Left renal cortex interstitium (tissue), 4 donors: ENCODE measurements around the gene COASY. TPM values are rescaled to one million over a fixed set of nuclear protein-coding genes. Genes with fewer than 3 reads are reported as not detected.

Source experiments
- DNase-seq, 4 donors: peaks; one replicate each; pipeline ENCODE4 v3.0.0-alpha.2; 2013; ENCODE audit warnings: low read depth in 4 of 4, low spot score in 2 of 4, missing footprints in 1 of 4
- polyA plus RNA-seq, 4 donors: library from polyadenylated mRNA; unstranded; fragments of 120-200 nt; gene quantifications; one replicate each; pipeline ENCODE4 v1.2.1, GENCODE V29; 2013; ENCODE audit not compliant: insufficient read length in 4 of 4

The COASY gene
- polyA plus RNA-seq, result 10 to 100 TPM; 57.7 to 67.1 (median 59.9) TPM

- peak; percentile 90 to 97 (median 93) for DNase-seq
Measured at GRCh38 chr17:42561897-42562387, at the start of gene COASY. COASY (plus strand) TSS chr17:42562148; CDS start chr17:42562623, 475 bp downstream.

DNA sequence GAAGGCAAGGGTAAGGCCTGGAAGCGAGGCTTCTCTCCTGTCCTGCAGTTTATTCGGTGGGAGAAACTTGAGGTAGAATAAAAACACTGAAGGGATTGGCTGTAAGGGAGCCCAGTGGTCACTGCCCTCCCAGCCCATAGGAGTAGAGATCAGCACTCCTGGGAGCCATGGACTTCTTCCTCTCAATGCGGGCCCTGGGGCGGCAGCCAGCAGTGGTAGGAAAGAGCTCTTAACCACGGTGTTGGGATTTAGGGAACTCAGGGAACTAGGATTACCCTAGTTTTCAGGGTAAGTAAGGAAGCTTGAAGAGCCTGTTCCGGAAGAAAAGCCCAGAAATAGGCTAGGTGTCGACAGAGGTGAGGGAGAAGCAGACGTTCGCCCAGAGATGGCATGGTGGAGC, 49.7 kb upstream of the COASY start:
- DNase-seq, result no peak

GRCh38 chr17:42512733-42513251, 49.2 kb upstream of the COASY start:
- no peak for DNase-seq

- DNase-seq, result no peak
Measured at GRCh38 chr17:42513686-42514085, 48.3 kb upstream of the COASY start.

DNA sequence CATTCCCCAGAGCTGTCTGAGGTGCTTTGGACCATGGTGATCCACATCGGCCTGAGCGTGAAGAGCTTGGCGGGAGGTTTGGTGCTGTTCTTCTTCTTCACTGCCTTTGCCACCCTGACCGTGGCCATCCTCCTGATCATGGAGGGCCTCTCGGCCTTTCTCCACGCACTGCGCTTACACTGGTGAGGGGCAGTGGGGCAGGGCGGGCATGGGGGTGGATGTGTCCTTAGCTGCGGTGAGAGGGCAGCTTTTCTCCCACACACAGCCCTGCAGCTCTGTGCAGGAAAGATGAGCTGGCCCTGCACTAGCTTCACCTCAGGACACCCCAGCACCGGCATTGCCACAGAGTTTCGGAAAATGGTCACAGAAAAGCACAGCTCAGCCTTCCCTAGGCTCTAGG, 47.7 kb upstream of the COASY start:
- no peak for DNase-seq

DNA sequence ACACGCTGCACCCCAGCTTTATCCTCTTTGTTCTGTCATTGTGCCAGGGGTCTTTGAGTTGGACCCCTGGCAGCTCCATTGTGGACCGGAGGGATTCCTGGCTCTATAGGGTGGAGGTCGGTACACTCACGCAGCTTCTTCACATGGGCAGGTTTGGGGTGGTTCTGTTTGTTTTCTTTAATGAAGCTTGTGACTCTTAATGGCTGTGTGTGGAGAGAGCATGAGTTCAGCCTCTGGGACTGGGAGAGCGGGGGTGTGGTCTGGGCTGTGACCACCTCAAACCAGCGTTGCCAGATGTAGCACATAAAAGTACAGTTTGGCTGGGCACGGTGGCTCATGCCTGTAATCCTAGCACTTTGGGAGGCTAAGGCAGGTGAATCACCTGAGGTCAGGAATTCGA, 47.1 kb upstream of the COASY start:
- no peak for DNase-seq

DNA sequence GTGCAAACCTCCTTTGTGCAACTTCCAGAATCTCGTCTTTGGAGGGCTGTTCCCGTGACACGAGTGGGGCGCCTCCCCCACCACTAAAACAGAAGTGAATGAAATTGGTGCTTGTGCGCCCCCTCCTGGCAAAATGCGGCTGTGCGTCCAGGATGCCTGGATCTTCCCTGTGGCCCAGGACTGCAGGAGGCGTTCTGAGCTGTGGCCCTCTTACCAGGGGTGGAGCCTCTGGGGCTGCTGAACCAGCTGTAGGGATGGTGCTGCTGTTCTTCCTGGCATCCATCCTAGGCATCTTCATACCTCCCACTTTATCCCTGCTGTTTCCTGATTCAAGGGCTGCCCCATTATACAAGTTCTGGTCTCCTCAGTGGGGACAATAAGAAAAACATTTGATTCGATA, 44.4 kb upstream of the COASY start:
- no peak for DNase-seq

DNA sequence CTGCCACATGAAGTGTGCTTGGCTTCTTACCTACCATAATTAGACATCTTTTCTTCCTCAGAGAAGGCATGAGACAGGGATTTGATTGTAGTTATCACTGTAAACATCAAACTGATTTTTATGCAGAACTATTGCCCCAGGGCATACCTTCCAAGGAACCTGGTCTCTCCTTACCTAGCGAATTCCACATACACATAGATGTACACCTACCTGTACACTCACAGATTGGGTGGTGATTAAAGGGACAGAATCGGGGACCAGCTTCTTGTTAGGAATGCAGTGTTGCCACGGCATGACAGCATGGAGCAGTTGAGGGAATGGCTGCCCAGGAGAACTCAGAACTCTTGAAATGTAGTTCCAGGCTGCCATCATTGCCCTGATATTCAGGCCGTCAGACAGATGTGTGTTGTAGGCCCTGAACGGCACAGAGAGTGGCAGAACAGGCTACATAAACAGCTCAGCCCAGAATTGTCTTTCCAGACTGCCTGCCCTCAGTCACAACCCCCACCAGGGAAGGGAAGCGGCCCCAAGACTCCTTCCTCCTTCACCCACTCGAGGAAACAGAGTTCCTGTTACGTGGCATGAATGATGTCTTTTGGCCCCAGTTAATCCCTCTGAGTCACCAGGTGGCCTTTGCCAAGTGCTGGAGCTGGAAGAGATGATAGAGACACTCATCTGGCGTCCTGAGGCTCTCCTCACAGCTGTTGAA, 43.7 kb upstream of the COASY start:
- DNase-seq, result no peak

- DNase-seq, result no peak
Measured at GRCh38 chr17:42518755-42519545, 43.0 kb upstream of the COASY start.

DNA sequence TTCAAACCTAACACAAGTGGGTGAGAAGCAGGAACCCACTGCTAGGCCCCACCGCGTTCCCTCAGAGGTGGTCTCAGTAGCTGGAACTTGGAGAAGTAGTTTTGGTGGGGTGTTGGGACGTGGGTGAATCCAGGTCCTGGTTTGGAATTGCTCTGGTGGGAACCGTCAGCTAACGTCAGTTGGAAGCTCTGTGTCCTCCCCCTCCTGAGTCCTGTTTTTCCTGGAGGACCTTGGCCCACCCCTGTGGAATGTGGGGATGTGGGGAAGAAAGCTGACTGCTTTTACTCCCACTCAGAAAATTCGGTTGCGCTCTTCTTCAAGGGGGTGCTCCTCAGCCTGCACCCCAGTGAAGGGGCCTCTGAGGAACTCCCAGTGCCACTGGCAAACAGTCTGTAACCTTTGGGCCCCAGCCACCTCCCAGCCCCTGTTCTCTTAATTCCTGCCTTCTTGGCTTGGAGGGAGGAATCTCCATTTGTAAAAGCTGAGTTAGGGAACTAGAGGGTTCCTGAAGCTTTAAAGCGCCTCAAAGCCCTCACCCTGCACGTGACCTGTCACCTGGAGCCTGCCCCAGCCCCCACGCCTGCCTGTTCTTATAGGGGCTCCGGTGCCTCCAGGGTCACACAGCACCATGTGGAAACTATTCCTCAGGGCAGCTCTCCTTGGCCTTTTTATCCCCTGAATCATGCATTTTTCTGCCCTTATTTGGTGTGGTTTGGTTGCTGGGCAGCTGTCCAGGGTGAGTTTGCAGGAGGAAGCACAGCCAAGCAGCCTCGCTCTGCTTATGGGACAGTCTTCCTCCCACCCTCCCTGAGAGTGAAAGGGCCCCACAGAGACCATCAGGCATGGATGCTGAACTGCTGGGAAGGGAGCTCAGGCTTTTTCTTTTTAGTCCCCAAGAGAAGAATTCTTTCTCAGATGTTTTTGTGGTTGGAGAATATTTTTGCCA, 42.1 kb upstream of the COASY start:
- DNase-seq, result peak in 3 of 4 donors; percentile 82 to 86 (median 85)

GRCh38 chr17:42520540-42520951, 41.4 kb upstream of the COASY start:
- DNase-seq, result no peak

DNA sequence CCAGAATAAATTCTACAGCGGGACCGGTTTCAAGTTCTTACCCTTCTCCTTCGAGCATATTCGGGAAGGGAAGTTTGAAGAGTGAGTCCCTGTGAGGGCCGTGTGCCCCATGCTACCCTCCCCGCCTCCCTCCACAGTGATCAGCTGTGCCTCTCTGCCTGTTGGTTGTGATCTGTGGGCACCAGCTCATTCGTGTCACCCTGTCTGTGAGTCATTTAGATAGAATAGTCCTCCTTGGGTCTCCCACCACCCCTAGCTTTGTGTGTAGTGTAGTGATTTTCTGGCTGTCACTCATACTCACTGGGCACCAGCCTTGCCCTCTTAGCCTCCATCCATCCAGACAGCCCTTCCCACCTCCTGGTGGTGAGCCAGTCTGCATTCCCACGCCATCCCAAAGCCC, 40.9 kb upstream of the COASY start:
- DNase-seq, result no peak

- DNase-seq, result no peak
Measured at GRCh38 chr17:42521666-42522262, 40.2 kb upstream of the COASY start.

DNA sequence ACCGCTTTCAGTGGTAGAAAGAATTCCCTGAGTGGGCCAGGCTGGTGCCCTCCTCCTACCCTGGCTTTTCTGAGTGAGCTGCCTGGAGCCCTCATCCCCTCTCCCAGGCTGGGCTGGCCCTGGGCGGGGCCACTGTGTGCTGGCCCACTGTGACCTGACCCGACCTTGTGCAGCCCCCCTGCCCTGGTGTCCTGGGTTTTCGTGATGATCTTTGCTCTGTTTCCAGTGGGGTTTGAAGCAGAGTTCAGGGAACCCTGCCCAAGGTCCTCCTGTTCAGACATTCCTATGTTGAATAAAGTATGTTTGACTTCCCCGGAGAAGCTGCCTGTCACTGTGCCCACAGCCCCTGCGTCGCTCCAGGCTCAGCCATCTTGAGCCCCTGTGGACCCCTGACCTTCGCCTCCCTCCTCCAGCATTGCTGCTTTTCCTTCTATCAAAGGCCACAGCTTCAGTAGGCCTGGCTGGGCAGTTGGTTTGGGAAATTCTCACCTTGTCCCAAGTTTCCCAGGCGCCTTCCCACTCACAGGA, 39.6 kb upstream of the COASY start:
- no peak for DNase-seq

DNA sequence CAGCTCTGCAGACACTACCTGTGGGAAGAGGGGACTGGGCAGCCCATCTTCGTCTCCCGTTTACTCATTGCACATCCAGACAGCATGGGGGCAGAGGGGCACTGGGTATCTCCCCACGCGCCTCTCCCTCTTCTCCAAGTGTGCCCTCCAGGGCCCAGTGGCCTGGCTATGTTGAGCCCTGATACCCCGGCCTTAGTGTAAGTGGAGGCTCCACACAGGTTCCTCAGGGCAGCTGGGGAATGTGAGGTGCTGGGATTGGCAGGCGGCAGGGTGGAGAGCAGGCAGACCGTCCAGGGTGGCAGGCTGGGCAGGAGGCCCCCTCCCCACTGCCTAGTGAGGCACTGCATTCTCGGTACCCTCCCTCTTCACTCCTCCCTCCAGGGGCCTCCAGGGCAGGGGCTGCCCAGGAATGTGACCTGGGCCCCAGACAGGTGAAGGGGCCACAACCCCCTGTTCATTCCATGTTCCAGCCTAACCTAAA, 39.1 kb upstream of the COASY start:
- no peak for DNase-seq

GRCh38 chr17:42525221-42525620, 36.7 kb upstream of the COASY start:
- DNase-seq, result no peak

DNA sequence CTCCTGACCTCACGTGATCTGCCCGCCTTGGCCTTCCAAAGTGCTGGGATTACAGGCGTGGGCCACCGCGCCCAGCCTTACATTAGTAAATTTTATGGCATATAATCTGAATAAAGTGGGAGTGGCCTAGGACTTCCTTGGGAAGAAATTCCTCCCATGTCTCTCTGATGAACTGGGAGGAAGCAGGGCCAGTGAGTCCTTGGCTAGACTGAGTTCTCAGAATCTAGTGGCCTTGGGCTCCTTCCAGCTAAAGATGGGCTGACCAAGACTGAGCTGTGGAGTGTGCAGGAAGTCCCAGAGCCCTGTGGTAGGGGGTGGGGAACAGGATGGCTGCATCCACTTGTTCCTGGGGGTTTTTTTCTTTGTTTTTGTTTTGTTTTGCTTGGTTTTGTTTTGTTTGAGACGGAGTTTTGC, 35.9 kb upstream of the COASY start:
- DNase-seq, result no peak

- DNase-seq, result no peak
Measured at GRCh38 chr17:42527932-42528331, 34.0 kb upstream of the COASY start.

DNA sequence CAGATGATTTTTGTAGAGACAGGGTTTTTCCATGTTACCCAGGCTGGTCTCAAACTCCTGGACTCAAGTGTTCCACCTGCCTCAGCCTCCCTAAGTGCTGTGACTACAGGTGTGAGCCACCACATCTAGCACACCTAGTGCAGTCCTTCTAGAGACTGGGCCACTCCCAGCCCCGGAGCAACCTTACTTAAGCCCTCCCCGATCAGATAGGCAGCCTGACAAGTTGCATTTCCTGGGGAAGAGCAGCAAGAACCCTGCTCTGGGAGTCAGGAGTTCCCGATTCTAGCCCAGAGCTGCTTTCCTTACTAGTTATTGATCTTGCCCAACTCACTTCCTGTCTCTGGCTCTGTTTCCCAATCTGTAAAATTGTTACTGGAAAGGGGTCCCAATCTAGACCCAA, 32.9 kb upstream of the COASY start:
- DNase-seq, result no peak
